ENCODE data around the gene POMC.

DNA sequence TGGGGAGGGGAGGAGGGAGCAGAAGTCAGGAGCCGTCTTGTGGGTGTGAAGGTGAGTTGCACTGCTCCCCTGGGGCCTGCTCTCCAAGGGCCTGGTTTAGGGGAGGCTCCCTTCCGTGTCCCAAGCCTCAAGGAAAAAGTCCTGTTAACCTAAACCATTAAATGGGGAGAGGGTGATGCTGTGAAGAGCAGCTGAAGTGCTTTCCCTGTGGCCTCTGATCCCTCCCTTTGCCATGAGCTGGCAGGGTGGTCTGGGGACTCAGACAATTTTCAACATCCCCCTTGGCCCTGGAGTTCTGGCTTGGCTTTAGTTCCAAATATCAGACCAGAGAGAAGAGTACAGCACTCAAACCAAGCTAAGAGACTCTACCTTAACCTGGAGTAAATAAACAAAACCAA is 692 bp upstream of the POMC start:
- TF ChIP-seq, protein P1, sequence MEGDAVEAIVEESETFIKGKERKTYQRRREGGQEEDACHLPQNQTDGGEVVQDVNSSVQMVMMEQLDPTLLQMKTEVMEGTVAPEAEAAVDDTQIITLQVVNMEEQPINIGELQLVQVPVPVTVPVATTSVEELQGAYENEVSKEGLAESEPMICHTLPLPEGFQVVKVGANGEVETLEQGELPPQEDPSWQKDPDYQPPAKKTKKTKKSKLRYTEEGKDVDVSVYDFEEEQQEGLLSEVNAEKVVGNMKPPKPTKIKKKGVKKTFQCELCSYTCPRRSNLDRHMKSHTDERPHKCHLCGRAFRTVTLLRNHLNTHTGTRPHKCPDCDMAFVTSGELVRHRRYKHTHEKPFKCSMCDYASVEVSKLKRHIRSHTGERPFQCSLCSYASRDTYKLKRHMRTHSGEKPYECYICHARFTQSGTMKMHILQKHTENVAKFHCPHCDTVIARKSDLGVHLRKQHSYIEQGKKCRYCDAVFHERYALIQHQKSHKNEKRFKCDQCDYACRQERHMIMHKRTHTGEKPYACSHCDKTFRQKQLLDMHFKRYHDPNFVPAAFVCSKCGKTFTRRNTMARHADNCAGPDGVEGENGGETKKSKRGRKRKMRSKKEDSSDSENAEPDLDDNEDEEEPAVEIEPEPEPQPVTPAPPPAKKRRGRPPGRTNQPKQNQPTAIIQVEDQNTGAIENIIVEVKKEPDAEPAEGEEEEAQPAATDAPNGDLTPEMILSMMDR (conservative IDR thresholded peaks at IDR 0.05; ENCODE audit: low read depth, low read length), result no peak
- no peak for TF ChIP-seq POLR2A (IDR thresholded peaks at IDR 0.05; ENCODE audit: low read depth, low read length)
- TF ChIP-seq MAFK (IDR thresholded peaks at IDR 0.05; ENCODE audit: low read depth, low read length), result no peak
- no peak for TF ChIP-seq CEBPB (IDR thresholded peaks at IDR 0.05; ENCODE audit: low read depth, low read length)
- TF ChIP-seq RAD21 (IDR thresholded peaks at IDR 0.05; ENCODE audit: low read length), result no peak
- no peak for TF ChIP-seq RCOR1 (IDR thresholded peaks at IDR 0.05; ENCODE audit: insufficient replicate concordance, low read length)
- TF ChIP-seq RFX5 (IDR thresholded peaks at IDR 0.05; ENCODE audit: low read depth, low read length), result no peak
- TF ChIP-seq BHLHE40 (IDR thresholded peaks at IDR 0.05; ENCODE audit: low read depth, low read length), result no peak
- TF ChIP-seq, protein P2, sequence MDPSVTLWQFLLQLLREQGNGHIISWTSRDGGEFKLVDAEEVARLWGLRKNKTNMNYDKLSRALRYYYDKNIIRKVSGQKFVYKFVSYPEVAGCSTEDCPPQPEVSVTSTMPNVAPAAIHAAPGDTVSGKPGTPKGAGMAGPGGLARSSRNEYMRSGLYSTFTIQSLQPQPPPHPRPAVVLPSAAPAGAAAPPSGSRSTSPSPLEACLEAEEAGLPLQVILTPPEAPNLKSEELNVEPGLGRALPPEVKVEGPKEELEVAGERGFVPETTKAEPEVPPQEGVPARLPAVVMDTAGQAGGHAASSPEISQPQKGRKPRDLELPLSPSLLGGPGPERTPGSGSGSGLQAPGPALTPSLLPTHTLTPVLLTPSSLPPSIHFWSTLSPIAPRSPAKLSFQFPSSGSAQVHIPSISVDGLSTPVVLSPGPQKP (IDR thresholded peaks at IDR 0.05; ENCODE audit: borderline replicate concordance, low read depth, low read length), result no peak
- TF ChIP-seq SMC3 (IDR thresholded peaks at IDR 0.05; ENCODE audit: low read depth, low read length), result no peak
